Hepatocyte (in vitro differentiated cells): Measurements from ENCODE around the gene OR5A2.

Experiments used
- EZH2 ChIP-seq: fragments of 200-600 bp; sonication (generic); IDR thresholded peaks from 2 replicates; pipeline ENCODE4 v1.6.1; 2016; ENCODE audit warnings: antibody characterized with exemption, mild to moderate bottlenecking, borderline replicate concordance
- TF ChIP-seq, protein P1 (sequence below): fragments of 200-600 bp; sonication (generic); IDR thresholded peaks from 2 replicates; pipeline ENCODE4 v1.5.1; 2016; ENCODE audit warnings: antibody characterized with exemption, mild to moderate bottlenecking; ENCODE audit not compliant: poor library complexity

DNA sequence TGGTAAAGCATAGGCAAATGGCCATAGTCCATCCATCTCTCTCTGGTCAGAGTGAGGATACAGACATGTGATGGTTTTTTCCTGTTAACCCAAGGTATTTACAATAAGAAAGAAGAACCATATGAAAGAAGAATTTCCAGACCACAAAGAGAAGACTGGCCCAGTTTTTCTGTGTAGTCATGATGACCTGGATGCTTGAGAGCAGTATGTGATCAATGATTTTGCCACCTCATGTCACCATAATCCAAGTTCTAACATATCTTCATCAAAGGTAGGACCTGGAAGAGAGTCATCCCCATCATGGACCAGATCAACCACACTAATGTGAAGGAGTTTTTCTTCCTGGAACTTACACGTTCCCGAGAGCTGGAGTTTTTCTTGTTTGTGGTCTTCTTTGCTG is 30.4 kb upstream of the OR5A2 start, which contains the start of gene OR4D6:
- no peak for TF ChIP-seq EZH2
- TF ChIP-seq, protein P1, sequence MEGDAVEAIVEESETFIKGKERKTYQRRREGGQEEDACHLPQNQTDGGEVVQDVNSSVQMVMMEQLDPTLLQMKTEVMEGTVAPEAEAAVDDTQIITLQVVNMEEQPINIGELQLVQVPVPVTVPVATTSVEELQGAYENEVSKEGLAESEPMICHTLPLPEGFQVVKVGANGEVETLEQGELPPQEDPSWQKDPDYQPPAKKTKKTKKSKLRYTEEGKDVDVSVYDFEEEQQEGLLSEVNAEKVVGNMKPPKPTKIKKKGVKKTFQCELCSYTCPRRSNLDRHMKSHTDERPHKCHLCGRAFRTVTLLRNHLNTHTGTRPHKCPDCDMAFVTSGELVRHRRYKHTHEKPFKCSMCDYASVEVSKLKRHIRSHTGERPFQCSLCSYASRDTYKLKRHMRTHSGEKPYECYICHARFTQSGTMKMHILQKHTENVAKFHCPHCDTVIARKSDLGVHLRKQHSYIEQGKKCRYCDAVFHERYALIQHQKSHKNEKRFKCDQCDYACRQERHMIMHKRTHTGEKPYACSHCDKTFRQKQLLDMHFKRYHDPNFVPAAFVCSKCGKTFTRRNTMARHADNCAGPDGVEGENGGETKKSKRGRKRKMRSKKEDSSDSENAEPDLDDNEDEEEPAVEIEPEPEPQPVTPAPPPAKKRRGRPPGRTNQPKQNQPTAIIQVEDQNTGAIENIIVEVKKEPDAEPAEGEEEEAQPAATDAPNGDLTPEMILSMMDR: no peak
